Stimulated activated effector memory CD8-positive, alpha-beta T cell treated with anti-CD3 and anti-CD28 coated beads, Interleukin-12 subunit alpha, Interleukin-12 subunit beta, amount 100 ng/mL, for 72 hours (primary cell): ENCODE measurements around the gene NEDD8.
"Not testable (repeated sequence)": the region's sequence is repeated elsewhere in the genome, so short reads cannot be mapped to it uniquely, and the experiment has no call there.

Experiments
- ATAC-seq: fragments of 150-1000 bp; cut with Tn5 transposase; 2 replicates; pipeline ENCODE4 v1.10.0; 2021
- DNase-seq, 2 donors: peaks; one replicate each; pipeline ENCODE4 v3.0.0; 2021 to 2022; ENCODE audit warnings: low spot score in 2 of 2
- H3K27ac Mint-ChIP-seq: one replicate; pipeline ENCODE4 v1.8.0; 2022; ENCODE audit warnings: mild to moderate bottlenecking, mixed read lengths
- H3K36me3 Mint-ChIP-seq: one replicate; pipeline ENCODE4 v1.8.0; 2022; ENCODE audit warnings: mild to moderate bottlenecking, mixed read lengths
- H3K4me1 Mint-ChIP-seq: one replicate; pipeline ENCODE4 v1.8.0; 2022; ENCODE audit warnings: mixed read lengths
- H3K4me3 Mint-ChIP-seq: one replicate; pipeline ENCODE4 v1.8.0; 2022; ENCODE audit warnings: mild to moderate bottlenecking, mixed read lengths
- H3K9me3 Mint-ChIP-seq: one replicate; pipeline ENCODE4 v1.8.0; 2022; ENCODE audit warnings: mixed read lengths

Gene NEDD8

GRCh38 chr14:24258548-24259265, 26.5 kb upstream of the NEDD8 start:
- no peak for ATAC-seq
- Mint-ChIP-seq H3K36me3 (peaks cover 5% of the 10 kb centered on the region), H3K4me3 (no peak overlapping the region)

GRCh38 chr14:24258119-24258518, 26.0 kb upstream of the NEDD8 start:
- Mint-ChIP-seq H3K27ac (no peak overlapping the region), H3K4me3 (no peak overlapping the region), H3K36me3 (peaks cover 5% of the 10 kb centered on the region), H3K9me3 (no peaks in the 10 kb centered on the region), H3K4me1 (no peaks in the 10 kb centered on the region)
- ATAC-seq (no peak), DNase-seq (no peak)

More at GRCh38 chr14:24258548-24259265, 26.5 kb upstream of the NEDD8 start:
- Mint-ChIP-seq H3K27ac (no peak overlapping the region), H3K9me3 (no peaks in the 10 kb centered on the region), H3K4me1 (no peaks in the 10 kb centered on the region)
- DNase-seq: no peak

GRCh38 chr14:24256960-24257359, 24.8 kb upstream of the NEDD8 start:
- H3K4me1 Mint-ChIP-seq: no peaks in the 10 kb centered on the region
- H3K27ac Mint-ChIP-seq: peak overlapping the region; percentile 68
- ATAC-seq (no peak), DNase-seq (no peak)
- no peak overlapping the region for H3K4me3 Mint-ChIP-seq
- H3K36me3 Mint-ChIP-seq: peaks cover 5% of the 10 kb centered on the region
- H3K9me3 Mint-ChIP-seq: no peaks in the 10 kb centered on the region

GRCh38 chr14:24255931-24256711, 24.0 kb upstream of the NEDD8 start:
- Mint-ChIP-seq H3K4me3 (no peak overlapping the region), H3K9me3 (no peaks in the 10 kb centered on the region), H3K27ac (peak overlapping the region; percentile 68), H3K4me1 (no peaks in the 10 kb centered on the region), H3K36me3 (peaks cover 5% of the 10 kb centered on the region)
- DNase-seq: no peak
- no peak for ATAC-seq

GRCh38 chr14:24255438-24255837, 23.3 kb upstream of the NEDD8 start:
- Mint-ChIP-seq H3K27ac (no peak overlapping the region), H3K4me3 (no peak overlapping the region), H3K9me3 (no peaks in the 10 kb centered on the region), H3K4me1 (peaks cover 3% of the 10 kb centered on the region), H3K36me3 (peaks cover 5% of the 10 kb centered on the region)
- ATAC-seq (no peak), DNase-seq (no peak)

- no peaks in the 10 kb centered on the region for H3K9me3 Mint-ChIP-seq
- H3K4me1 Mint-ChIP-seq: peaks cover 9% of the 10 kb centered on the region
- H3K4me3 Mint-ChIP-seq: no peak overlapping the region
- DNase-seq (no peak), ATAC-seq (no peak)
- H3K36me3 Mint-ChIP-seq: peaks cover 5% of the 10 kb centered on the region
- no peak overlapping the region for H3K27ac Mint-ChIP-seq
Observed at GRCh38 chr14:24254630-24255392, 22.6 kb upstream of the NEDD8 start.

- Mint-ChIP-seq H3K4me3 (no peak overlapping the region), H3K4me1 (peaks cover 14% of the 10 kb centered on the region), H3K36me3 (peaks cover 5% of the 10 kb centered on the region), H3K27ac (no peak overlapping the region), H3K9me3 (no peaks in the 10 kb centered on the region)
- DNase-seq (no peak), ATAC-seq (no peak)
Observed at GRCh38 chr14:24253936-24254335, 21.8 kb upstream of the NEDD8 start.

GRCh38 chr14:24252289-24253124, 20.3 kb upstream of the NEDD8 start:
- Mint-ChIP-seq H3K9me3 (no peaks in the 10 kb centered on the region), H3K27ac (no peak overlapping the region), H3K4me3 (no peak overlapping the region), H3K4me1 (peaks cover 19% of the 10 kb centered on the region), H3K36me3 (peaks cover 5% of the 10 kb centered on the region)
- DNase-seq (no peak), ATAC-seq (no peak)

GRCh38 chr14:24251880-24252288, 19.7 kb upstream of the NEDD8 start:
- Mint-ChIP-seq H3K4me1 (peaks cover 25% of the 10 kb centered on the region), H3K4me3 (no peak overlapping the region), H3K9me3 (no peaks in the 10 kb centered on the region), H3K36me3 (peaks cover 5% of the 10 kb centered on the region), H3K27ac (peak overlapping the region; percentile 65)
- ATAC-seq: no peak
- no peak for DNase-seq

GRCh38 chr14:24250354-24250753, 18.2 kb upstream of the NEDD8 start:
- peak overlapping the region; percentile 65 for H3K27ac Mint-ChIP-seq
- H3K4me3 Mint-ChIP-seq: no peak overlapping the region
- H3K4me1 Mint-ChIP-seq: peaks cover 29% of the 10 kb centered on the region
- ATAC-seq (no peak), DNase-seq (no peak)
- peaks cover 4% of the 10 kb centered on the region for H3K36me3 Mint-ChIP-seq
- H3K9me3 Mint-ChIP-seq: no peaks in the 10 kb centered on the region

GRCh38 chr14:24249230-24250021, 17.3 kb upstream of the NEDD8 start:
- no peak for DNase-seq
- Mint-ChIP-seq H3K4me1 (peaks cover 34% of the 10 kb centered on the region), H3K27ac (peak overlapping the region; percentile 65), H3K4me3 (no peak overlapping the region), H3K36me3 (no peaks in the 10 kb centered on the region), H3K9me3 (no peaks in the 10 kb centered on the region)
- no peak for ATAC-seq

- Mint-ChIP-seq H3K36me3 (peaks cover 8% of the 10 kb centered on the region), H3K4me1 (peaks cover 50% of the 10 kb centered on the region), H3K9me3 (no peaks in the 10 kb centered on the region), H3K4me3 (peak overlapping the region; percentile 37), H3K27ac (peak overlapping the region; percentile 88)
- ATAC-seq: no peak
- no peak for DNase-seq
Observed at GRCh38 chr14:24247422-24247821, 15.3 kb upstream of the NEDD8 start.

- H3K9me3 Mint-ChIP-seq: no peaks in the 10 kb centered on the region
- DNase-seq (peak in 1 of 2 donors; percentile 66), ATAC-seq (peak; percentile 35)
- H3K36me3 Mint-ChIP-seq: peaks cover 15% of the 10 kb centered on the region
- H3K27ac Mint-ChIP-seq: peak overlapping the region; percentile 88
- H3K4me3 Mint-ChIP-seq: peak overlapping the region; percentile 37
- H3K4me1 Mint-ChIP-seq: peaks cover 50% of the 10 kb centered on the region
Observed at GRCh38 chr14:24246765-24247212, 14.6 kb upstream of the NEDD8 start.

GRCh38 chr14:24245350-24245749, 13.2 kb upstream of the NEDD8 start:
- Mint-ChIP-seq H3K27ac (peak overlapping the region; percentile 84), H3K4me1 (peaks cover 56% of the 10 kb centered on the region)

More at GRCh38 chr14:24245350-24245749, 13.2 kb upstream of the NEDD8 start:
- H3K9me3 Mint-ChIP-seq, DNase-seq, H3K4me3 Mint-ChIP-seq, ATAC-seq: not testable (repeated sequence)
- H3K36me3 Mint-ChIP-seq: peaks cover 28% of the 10 kb centered on the region
